ENCODE results near the gene MANSC1.

MANSC1 gene

GRCh38 chr12:12282202-12282601 lies 67.8 kb downstream of the MANSC1 start:
- H3K4me3 ChIP-seq (ENCODE audit: low read depth, low read length), result no peak overlapping the region
- TF ChIP-seq, protein P1, sequence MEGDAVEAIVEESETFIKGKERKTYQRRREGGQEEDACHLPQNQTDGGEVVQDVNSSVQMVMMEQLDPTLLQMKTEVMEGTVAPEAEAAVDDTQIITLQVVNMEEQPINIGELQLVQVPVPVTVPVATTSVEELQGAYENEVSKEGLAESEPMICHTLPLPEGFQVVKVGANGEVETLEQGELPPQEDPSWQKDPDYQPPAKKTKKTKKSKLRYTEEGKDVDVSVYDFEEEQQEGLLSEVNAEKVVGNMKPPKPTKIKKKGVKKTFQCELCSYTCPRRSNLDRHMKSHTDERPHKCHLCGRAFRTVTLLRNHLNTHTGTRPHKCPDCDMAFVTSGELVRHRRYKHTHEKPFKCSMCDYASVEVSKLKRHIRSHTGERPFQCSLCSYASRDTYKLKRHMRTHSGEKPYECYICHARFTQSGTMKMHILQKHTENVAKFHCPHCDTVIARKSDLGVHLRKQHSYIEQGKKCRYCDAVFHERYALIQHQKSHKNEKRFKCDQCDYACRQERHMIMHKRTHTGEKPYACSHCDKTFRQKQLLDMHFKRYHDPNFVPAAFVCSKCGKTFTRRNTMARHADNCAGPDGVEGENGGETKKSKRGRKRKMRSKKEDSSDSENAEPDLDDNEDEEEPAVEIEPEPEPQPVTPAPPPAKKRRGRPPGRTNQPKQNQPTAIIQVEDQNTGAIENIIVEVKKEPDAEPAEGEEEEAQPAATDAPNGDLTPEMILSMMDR (IDR thresholded peaks at IDR 0.05; ENCODE audit: borderline replicate concordance, insufficient read depth, low read depth, low read length), result no peak

GRCh38 chr12:12281134-12281533 lies 68.9 kb downstream of the MANSC1 start:
- H3K4me3 ChIP-seq (ENCODE audit: low read depth, low read length), result no peak overlapping the region
- TF ChIP-seq, protein P1 (IDR thresholded peaks at IDR 0.05; ENCODE audit: borderline replicate concordance, insufficient read depth, low read depth, low read length), result no peak

DNA sequence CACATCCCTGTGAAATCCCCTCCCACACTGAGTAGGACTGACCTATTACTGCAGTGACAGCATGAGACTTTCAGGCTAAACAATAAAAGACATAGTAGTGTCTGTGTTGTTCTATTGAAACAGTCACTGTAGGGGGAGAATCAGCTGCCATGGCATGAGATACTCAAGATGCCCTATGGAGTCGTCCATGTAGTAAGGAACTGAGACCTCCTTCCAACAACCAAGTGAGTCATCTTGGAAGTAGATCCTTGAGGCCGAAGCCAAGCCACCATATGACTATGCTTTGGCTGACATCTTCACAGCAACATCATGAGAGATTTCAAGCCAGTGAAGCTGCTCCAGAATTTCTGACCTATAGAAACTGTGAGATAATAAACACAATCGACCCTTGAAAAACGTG lies 71.1 kb downstream of the MANSC1 start:
- TF ChIP-seq, protein P1 (IDR thresholded peaks at IDR 0.05; ENCODE audit: borderline replicate concordance, insufficient read depth, low read depth, low read length), result no peak
- no peak overlapping the region for H3K4me3 ChIP-seq (ENCODE audit: low read depth, low read length)

All from GM12875 (cell line).